Mesothelial cell of epicardium (in vitro differentiated cells): ENCODE results near the gene MAOB. TPM values are rescaled to one million over a fixed set of nuclear protein-coding genes. Genes with fewer than 3 reads are reported as not detected.

ENCODE experiments used
- DNase-seq, 2 experiments: peaks; one replicate each; pipeline ENCODE4 v3.0.0; 2021; ENCODE audit warnings: low spot score in 2 of 2; ENCODE audit not compliant: unreplicated experiment in 2 of 2
- H3K27ac Mint-ChIP-seq: 2 replicates; pipeline ENCODE4 v1.8.0; 2021; ENCODE audit warnings: mixed read lengths
- H3K27me3 Mint-ChIP-seq: 2 replicates; pipeline ENCODE4 v1.8.0; 2021; ENCODE audit warnings: low read depth, mixed read lengths
- H3K36me3 Mint-ChIP-seq: 2 replicates; pipeline ENCODE4 v1.8.0; 2021; ENCODE audit warnings: mixed read lengths
- H3K4me1 Mint-ChIP-seq: 2 replicates; pipeline ENCODE4 v1.8.0; 2021; ENCODE audit warnings: mixed read lengths
- H3K4me3 Mint-ChIP-seq: 2 replicates; pipeline ENCODE4 v1.8.0; 2021; ENCODE audit warnings: mild to moderate bottlenecking, moderate library complexity, mixed read lengths
- H3K9me3 Mint-ChIP-seq: 2 replicates; pipeline ENCODE4 v1.8.0; 2021; ENCODE audit warnings: mixed read lengths
- total RNA-seq: library from RNA; stranded (reverse); gene quantifications from 3 replicates; pipeline ENCODE4 v1.2.1, GENCODE V29; 2021
- TF ChIP-seq, protein P1 (sequence below): fragments of 200-600 bp; sonication (generic); IDR thresholded peaks from one replicate; pipeline ENCODE4 v1.5.0; 2021; ENCODE audit warnings: antibody characterized with exemption; ENCODE audit not compliant: unreplicated experiment

Gene MAOB
- total RNA-seq, 1 donor from 2014 or later: 0.65 TPM

DNA sequence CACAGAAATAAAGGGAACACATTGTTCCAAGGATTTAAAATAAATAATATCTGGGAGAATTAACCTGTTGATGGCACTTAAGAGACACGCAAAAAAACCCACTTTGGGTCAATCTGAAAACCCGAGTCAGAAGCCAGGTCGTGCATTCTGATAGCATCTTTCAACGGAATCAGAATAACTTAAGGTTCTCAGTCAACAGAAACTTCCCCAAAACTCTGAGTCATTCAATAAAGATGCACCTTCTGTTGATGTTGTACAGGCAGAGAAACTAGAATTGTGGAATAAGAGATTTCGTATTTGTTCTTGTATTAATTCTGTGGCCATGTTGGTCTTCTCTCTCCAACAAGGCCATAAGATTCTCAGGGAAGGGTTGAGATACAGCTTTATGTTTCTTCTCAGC, 78.2 kb downstream of the MAOB start:
- Mint-ChIP-seq H3K36me3 (no peaks in the 10 kb centered on the region), H3K4me3 (no peak overlapping the region), H3K4me1 (no peaks in the 10 kb centered on the region), H3K27me3 (no peaks in the 10 kb centered on the region), H3K9me3 (peaks cover 22% of the 10 kb centered on the region), H3K27ac (no peak overlapping the region)
- TF ChIP-seq, protein P1, sequence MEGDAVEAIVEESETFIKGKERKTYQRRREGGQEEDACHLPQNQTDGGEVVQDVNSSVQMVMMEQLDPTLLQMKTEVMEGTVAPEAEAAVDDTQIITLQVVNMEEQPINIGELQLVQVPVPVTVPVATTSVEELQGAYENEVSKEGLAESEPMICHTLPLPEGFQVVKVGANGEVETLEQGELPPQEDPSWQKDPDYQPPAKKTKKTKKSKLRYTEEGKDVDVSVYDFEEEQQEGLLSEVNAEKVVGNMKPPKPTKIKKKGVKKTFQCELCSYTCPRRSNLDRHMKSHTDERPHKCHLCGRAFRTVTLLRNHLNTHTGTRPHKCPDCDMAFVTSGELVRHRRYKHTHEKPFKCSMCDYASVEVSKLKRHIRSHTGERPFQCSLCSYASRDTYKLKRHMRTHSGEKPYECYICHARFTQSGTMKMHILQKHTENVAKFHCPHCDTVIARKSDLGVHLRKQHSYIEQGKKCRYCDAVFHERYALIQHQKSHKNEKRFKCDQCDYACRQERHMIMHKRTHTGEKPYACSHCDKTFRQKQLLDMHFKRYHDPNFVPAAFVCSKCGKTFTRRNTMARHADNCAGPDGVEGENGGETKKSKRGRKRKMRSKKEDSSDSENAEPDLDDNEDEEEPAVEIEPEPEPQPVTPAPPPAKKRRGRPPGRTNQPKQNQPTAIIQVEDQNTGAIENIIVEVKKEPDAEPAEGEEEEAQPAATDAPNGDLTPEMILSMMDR: no peak
- DNase-seq: no peak

GRCh38 chrX:43785930-43786591, 96.2 kb downstream of the MAOB start:
- Mint-ChIP-seq H3K9me3 (peaks cover 67% of the 10 kb centered on the region), H3K27ac (no peak overlapping the region), H3K27me3 (no peaks in the 10 kb centered on the region), H3K4me1 (no peaks in the 10 kb centered on the region), H3K4me3 (no peak overlapping the region), H3K36me3 (no peaks in the 10 kb centered on the region)
- TF ChIP-seq, protein P1: no peak
- no peak for DNase-seq

- Mint-ChIP-seq H3K9me3 (peaks cover 18% of the 10 kb centered on the region), H3K27me3 (no peaks in the 10 kb centered on the region), H3K4me3 (no peak overlapping the region), H3K4me1 (no peaks in the 10 kb centered on the region), H3K36me3 (no peaks in the 10 kb centered on the region), H3K27ac (no peak overlapping the region)
- TF ChIP-seq, protein P1: no peak
- no peak for DNase-seq
Measured at GRCh38 chrX:43758044-43758443, 124.2 kb downstream of the MAOB start.

- Mint-ChIP-seq H3K4me3 (no peak overlapping the region), H3K27me3 (no peaks in the 10 kb centered on the region), H3K4me1 (no peaks in the 10 kb centered on the region), H3K9me3 (peaks cover 30% of the 10 kb centered on the region), H3K27ac (no peak overlapping the region), H3K36me3 (no peaks in the 10 kb centered on the region)
- TF ChIP-seq, protein P1: no peak
- DNase-seq: no peak
Measured at GRCh38 chrX:43756076-43756475, 126.2 kb downstream of the MAOB start.

DNA sequence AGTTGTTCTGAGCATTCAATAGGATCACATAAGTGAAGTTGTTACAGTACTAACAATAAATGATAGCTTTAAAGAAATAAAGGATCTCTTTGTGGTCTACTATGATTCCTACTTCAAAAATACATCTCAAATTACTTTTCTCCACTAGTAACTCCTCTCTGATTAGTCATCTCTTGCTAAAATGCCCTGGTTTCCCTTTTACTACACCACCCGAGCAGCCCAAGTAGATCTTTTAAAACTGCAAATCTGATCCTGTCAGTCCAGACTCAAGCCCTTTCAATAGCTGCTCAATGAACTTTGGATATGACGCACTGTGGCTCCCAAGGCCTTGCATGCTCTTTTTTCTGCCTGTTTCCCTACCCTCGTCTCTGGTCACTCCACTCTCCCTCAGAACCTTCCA, 128.6 kb downstream of the MAOB start:
- no peak for DNase-seq
- Mint-ChIP-seq H3K4me3 (no peak overlapping the region), H3K36me3 (no peaks in the 10 kb centered on the region), H3K27me3 (no peaks in the 10 kb centered on the region), H3K4me1 (no peaks in the 10 kb centered on the region), H3K9me3 (peaks cover 29% of the 10 kb centered on the region), H3K27ac (no peak overlapping the region)
- TF ChIP-seq, protein P1: no peak
